ENCODE results near the gene RNF213. TPM values are rescaled to one million over a fixed set of nuclear protein-coding genes. Genes with fewer than 3 reads are reported as not detected.

Gene RNF213
- total RNA-seq, 1 experiment from 2014 or later = 179 TPM

DNA sequence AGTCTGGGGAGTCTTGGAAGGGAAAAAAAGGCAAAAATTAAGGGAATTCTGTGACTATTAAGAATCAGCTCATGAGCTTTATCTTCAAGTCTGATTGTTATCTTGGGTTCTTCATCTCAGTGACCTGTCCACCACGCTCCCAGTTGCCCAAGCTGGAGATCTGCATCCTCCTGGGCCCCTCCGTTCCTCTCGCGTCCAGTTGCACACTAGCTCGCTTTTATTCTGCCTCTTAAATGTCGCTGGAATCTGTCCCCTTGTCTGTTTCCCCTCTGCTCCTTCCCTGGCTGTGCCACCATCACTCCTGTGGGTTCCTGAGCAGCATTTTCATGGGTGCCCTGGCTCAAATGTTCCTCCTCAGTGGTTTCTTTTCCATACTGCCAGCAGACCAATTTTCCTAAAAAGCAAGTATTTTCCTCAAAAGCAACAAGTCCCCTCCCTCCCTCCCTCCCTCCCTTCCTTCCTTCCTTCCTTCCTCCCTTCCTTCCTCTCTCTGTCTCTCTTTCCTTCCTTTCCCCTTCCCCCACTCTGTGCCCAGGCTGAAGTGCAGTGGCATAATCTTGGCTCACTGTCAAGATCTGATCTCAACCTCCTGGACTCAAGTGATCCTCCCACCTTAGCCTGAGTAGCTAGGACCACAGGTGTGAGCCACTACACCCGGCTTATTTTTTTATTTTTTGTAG is 155.7 kb downstream of the RNF213 start:
- H3K36me3 ChIP-seq (ENCODE audit: low read depth) = no peaks in the 10 kb centered on the region
- POLR2A ChIA-PET (ENCODE audit: unreplicated experiment) = no interaction called here
- no peaks in the 10 kb centered on the region for H3K27me3 ChIP-seq (ENCODE audit: insufficient read depth, low read depth)
- peak overlapping the region; percentile 94 for H3K4me2 ChIP-seq
- intact Hi-C loops (cut with micrococcal nuclease; ENCODE audit: unreplicated experiment) = no loop called here
- 0 out of 2 replicates have a peak, but pooled peaks cover 6% of the 10 kb centered on the region for H3K4me1 ChIP-seq (replicated peaks; ENCODE audit: insufficient read depth)
- TF ChIP-seq CTCF (conservative IDR thresholded peaks at IDR 0.05) (no peak), EZH2 (IDR thresholded peaks at IDR 0.05; ENCODE audit: low read depth) (no peak)
- no peaks in the 10 kb centered on the region for H3K9me3 ChIP-seq (ENCODE audit: insufficient read depth, low read depth)
- H3F3A ChIP-seq (ENCODE audit: insufficient read depth, low read depth) = no peaks in the 10 kb centered on the region
- no peaks in the 10 kb centered on the region for H3K9me2 ChIP-seq (ENCODE audit: insufficient read depth)
- H3K4me3 ChIP-seq = peak overlapping the region; percentile 67; the same call in 1 of the 2 replicates
- no peak overlapping the region for H3K27ac ChIP-seq
- no peaks in the 10 kb centered on the region for H4K20me1 ChIP-seq (ENCODE audit: insufficient read depth)
- CTCF ChIA-PET = no interaction called here
- DNase-seq = no peak
- H2AFZ ChIP-seq = no peak overlapping the region
- no TSS peak for BruUV-seq (replicated peaks)
- peaks cover 10% of the 10 kb centered on the region for H3K79me2 ChIP-seq (ENCODE audit: low read depth)

DNA sequence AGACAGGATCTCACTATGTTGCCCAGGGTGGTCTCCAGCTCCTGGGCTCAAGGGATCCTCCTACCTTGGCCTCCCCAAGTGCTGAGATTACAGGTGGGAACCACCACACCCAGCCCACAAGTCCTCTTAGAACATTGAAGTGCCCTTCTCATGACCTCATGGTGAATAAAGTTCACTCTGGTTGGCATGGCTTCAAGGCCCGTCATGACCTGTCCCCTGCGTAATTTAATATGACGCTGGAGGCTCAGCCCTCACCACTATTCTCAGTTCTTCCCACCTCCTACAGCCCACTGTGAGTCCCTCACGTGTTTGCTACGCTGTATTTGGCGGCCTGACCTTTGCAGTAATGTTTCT is 156.3 kb downstream of the RNF213 start:
- Histone ChIP-seq H3K4me3 (no peak overlapping the region), H3K27me3 (ENCODE audit: insufficient read depth, low read depth) (no peaks in the 10 kb centered on the region), H3K27ac (no peak overlapping the region), H3K79me2 (ENCODE audit: low read depth) (peaks cover 10% of the 10 kb centered on the region), H2AFZ (no peak overlapping the region), H3K36me3 (ENCODE audit: low read depth) (no peaks in the 10 kb centered on the region), H3K4me2 (no peak overlapping the region), H3K9me3 (ENCODE audit: insufficient read depth, low read depth) (no peaks in the 10 kb centered on the region), H4K20me1 (ENCODE audit: insufficient read depth) (no peaks in the 10 kb centered on the region), H3K9me2 (ENCODE audit: insufficient read depth) (no peaks in the 10 kb centered on the region), H3F3A (ENCODE audit: insufficient read depth, low read depth) (no peaks in the 10 kb centered on the region), H3K4me1 (replicated peaks; ENCODE audit: insufficient read depth) (0 out of 2 replicates have a peak, but pooled peaks cover 6% of the 10 kb centered on the region)
- DNase-seq = no peak
- no peak for TF ChIP-seq CTCF (conservative IDR thresholded peaks at IDR 0.05)
- TF ChIP-seq EZH2 (IDR thresholded peaks at IDR 0.05; ENCODE audit: low read depth) = no peak
- intact Hi-C loops (cut with micrococcal nuclease; ENCODE audit: unreplicated experiment) = no loop called here
- TSS peak; percentile 46 for BruUV-seq (replicated peaks)
- CTCF ChIA-PET = no interaction called here
- POLR2A ChIA-PET (ENCODE audit: unreplicated experiment) = no interaction called here

GRCh38 chr17:80418589-80418988 is 157.9 kb downstream of the RNF213 start:
- POLR2A ChIA-PET (ENCODE audit: unreplicated experiment) = no interaction called here
- no peak overlapping the region for H3K4me2 ChIP-seq
- BruUV-seq (replicated peaks) = no TSS peak
- no peaks in the 10 kb centered on the region for H3K27me3 ChIP-seq (ENCODE audit: insufficient read depth, low read depth)
- no peak for DNase-seq
- H3K36me3 ChIP-seq (ENCODE audit: low read depth) = no peaks in the 10 kb centered on the region
- H2AFZ ChIP-seq = no peak overlapping the region
- no peak overlapping the region for H3K27ac ChIP-seq
- no peaks in the 10 kb centered on the region for H3K9me3 ChIP-seq (ENCODE audit: insufficient read depth, low read depth)
- H3K79me2 ChIP-seq (ENCODE audit: low read depth) = peaks cover 10% of the 10 kb centered on the region
- intact Hi-C loops (cut with micrococcal nuclease; ENCODE audit: unreplicated experiment) = no loop called here
- no peaks in the 10 kb centered on the region for H4K20me1 ChIP-seq (ENCODE audit: insufficient read depth)
- H3F3A ChIP-seq (ENCODE audit: insufficient read depth, low read depth) = no peaks in the 10 kb centered on the region
- CTCF ChIA-PET = interaction anchor here (0.6 kb wide), 1 partner anchor 1963 kb away, joined by 4 read pairs; no protein-coding TSS in a partner anchor
- 0 out of 2 replicates have a peak, but pooled peaks cover 5% of the 10 kb centered on the region for H3K4me1 ChIP-seq (replicated peaks; ENCODE audit: insufficient read depth)
- no peak overlapping the region for H3K4me3 ChIP-seq
- TF ChIP-seq CTCF (conservative IDR thresholded peaks at IDR 0.05) (no peak), EZH2 (IDR thresholded peaks at IDR 0.05; ENCODE audit: low read depth) (no peak)
- no peaks in the 10 kb centered on the region for H3K9me2 ChIP-seq (ENCODE audit: insufficient read depth)

Data from PC-9 (cell line).